K562 (cell line): ENCODE data around the gene ARHGAP42. TPM values are rescaled to one million over a fixed set of nuclear protein-coding genes. Genes with fewer than 3 reads are reported as not detected.

Source experiments
- ARID3A ChIP-seq: IDR thresholded peaks from 2 replicates; pipeline ENCODE4 v1.6.1; 2012; ENCODE audit warnings: low read depth, low read length, improper control_type of control experiment, borderline replicate concordance
- ARID4B ChIP-seq: sonication (generic); formaldehyde crosslinking; IDR thresholded peaks from 2 replicates; pipeline ENCODE4 v1.8.0; 2022; ENCODE audit warnings: mild to moderate bottlenecking, missing genetic modification reagents
- CXXC5 ChIP-seq: fragments of 250-450 bp; sonication (Bioruptor Pico); IDR thresholded peaks from 2 replicates; pipeline ENCODE4 v1.8.0; 2022; ENCODE audit warnings: inconsistent platforms, mild to moderate bottlenecking, moderate library complexity
- MAFF ChIP-seq: IDR thresholded peaks from 2 replicates; pipeline ENCODE4 v1.6.1; 2012; ENCODE audit warnings: low read length, improper control_type of control experiment
- RAD21 ChIP-seq, 2 experiments: fragments of 250-450 bp in 1 of 2; fragments of 450-650 bp in 1 of 2; sonication (Bioruptor Pico) in 1 of 2; formaldehyde crosslinking in 1 of 2; IDR thresholded peaks in 1 of 2; conservative IDR thresholded peaks in 1 of 2; 2 replicates each; pipeline versions ENCODE4 v1.4.0 to v1.8.0; 2020 to 2022; ENCODE audit warnings: mild to moderate bottlenecking in 2 of 2, moderate library complexity in 1 of 2
- SRSF1 ChIP-seq: fragments of 200-400 bp; formaldehyde crosslinking; IDR thresholded peaks from 2 replicates; pipeline ENCODE4 v1.6.1; 2017; ENCODE audit warnings: mild to moderate bottlenecking, low read depth, low read length, moderate library complexity
- SRSF9 ChIP-seq: fragments of 200-400 bp; formaldehyde crosslinking; IDR thresholded peaks from 2 replicates; pipeline ENCODE4 v1.6.1; 2017; ENCODE audit warnings: low read depth, low read length, borderline replicate concordance
- XRCC4 ChIP-seq: IDR thresholded peaks from one replicate; pipeline ENCODE4 v1.6.1; 2011; ENCODE audit not compliant: insufficient read depth, insufficient read length; ENCODE audit errors: extremely low read depth
- ZNF592 ChIP-seq: fragments of 450-650 bp; IDR thresholded peaks from 2 replicates; pipeline ENCODE4 v1.6.1; 2017; ENCODE audit warnings: antibody characterized with exemption, mild to moderate bottlenecking
- polyA plus RNA-seq, 8 experiments: library from polyadenylated mRNA; depleted of rRNA in 4 of 8; stranded (reverse) in 5 of 8; unstranded in 3 of 8; fragments of >200 nt; fragmentation: Nextera tagmentation in 2 of 8; fragmentation: Illumina TruSeq in 1 of 8; extraction: Ambion mirVana in 2 of 8; extraction: Trizol in 1 of 8; gene quantifications; 2 replicates each; pipeline versions ENCODE4 v1.2.1 to v1.2.3, GENCODE V29; 2011 to 2014; ENCODE audit warnings: inconsistent platforms in 1 of 8, missing spikeins in 1 of 8
- total RNA-seq, 7 experiments: library from RNA; depleted of rRNA in 6 of 7; stranded (reverse); fragments of >200 nt in 6 of 7; fragmentation: Illumina TruSeq in 2 of 7; extraction: Trizol in 2 of 7; gene quantifications; 2 replicates each; pipeline versions ENCODE4 v1.2.1 to v1.2.3, GENCODE V29; 2011 to 2021; ENCODE audit warnings: low replicate concordance in 1 of 7

ARHGAP42 gene
- total and polyA plus RNA-seq, 9 of the 15 experiments (the other 6 are each of a cell fraction or from before 2014, with no cell fraction given), result 0.95 to 6.1 (median 2.4) TPM

GRCh38 chr11:100932474-100933100, 245.5 kb downstream of the ARHGAP42 start (continued):
- TF ChIP-seq ARID4B (CRISPR knock-in tag) (no peak), SRSF9 (no peak), CXXC5 (CRISPR knock-in tag) (no peak), RAD21 (CRISPR knock-in tag; conservative IDR thresholded peaks at IDR 0.05 in 1 of 2, IDR thresholded peaks at IDR 0.05 in 1 of 2) (peak; percentile 58 to 74), XRCC4 (no peak), SRSF1 (no peak), ARID3A (peak; percentile 79; the same call in 1 of the 2 replicates), ZNF592 (no peak), MAFF (no peak)
